ENCODE measurements around the gene NSUN6.
"Not testable (repeated sequence)": the region's sequence is repeated elsewhere in the genome, so short reads cannot be mapped to it uniquely, and the experiment has no call there.

The NSUN6 gene

DNA sequence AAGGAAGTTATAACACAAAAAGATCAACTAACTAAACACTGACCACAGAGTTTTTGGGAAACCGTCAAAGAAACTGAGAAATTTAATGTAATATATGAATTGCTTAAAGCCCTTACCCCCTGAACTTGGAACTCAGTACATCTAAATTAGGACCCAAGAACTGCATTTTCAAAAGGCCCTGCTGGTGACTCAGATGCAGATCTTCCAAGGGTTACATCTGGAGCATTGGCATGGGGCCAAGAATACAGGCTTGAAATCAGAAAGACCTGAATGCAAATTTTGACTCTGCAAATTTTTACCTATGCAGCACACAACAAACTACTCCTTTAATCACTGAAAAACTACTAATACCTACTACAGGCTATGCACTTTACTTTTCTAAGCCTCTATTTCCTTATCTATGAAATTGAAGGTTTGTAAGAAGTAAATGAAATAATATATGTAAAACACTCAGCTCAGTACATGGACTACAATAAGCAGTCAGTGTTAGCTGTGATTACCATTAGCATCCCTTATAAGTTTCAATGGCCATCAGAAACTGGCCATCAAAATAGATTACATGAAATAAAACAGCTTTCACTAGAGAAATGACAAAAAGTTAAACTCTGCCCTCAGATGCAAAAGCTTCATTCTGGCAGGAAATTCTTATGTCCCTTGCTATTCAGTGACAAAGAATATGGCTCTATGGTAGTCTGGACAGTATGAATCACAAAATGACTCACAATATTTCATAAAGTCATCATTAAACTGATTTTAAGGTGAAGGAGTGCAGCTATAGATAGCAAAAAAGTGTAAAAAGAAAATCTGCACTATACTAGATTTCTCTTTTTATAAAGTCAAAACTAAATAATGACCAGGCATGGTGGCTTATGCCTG, 43.6 kb downstream of the NSUN6 start:
- DNase-seq: no peak

- DNase-seq: no peak
Measured at GRCh38 chr10:18606051-18606695, 45.2 kb downstream of the NSUN6 start.

- DNase-seq: no peak
Measured at GRCh38 chr10:18601321-18601720, 50.1 kb downstream of the NSUN6 start.

GRCh38 chr10:18599392-18599791, 52.0 kb downstream of the NSUN6 start:
- no peak for DNase-seq

GRCh38 chr10:18594574-18595156, 56.7 kb downstream of the NSUN6 start:
- no peak for DNase-seq

GRCh38 chr10:18591141-18591540, 60.2 kb downstream of the NSUN6 start:
- DNase-seq: not testable (repeated sequence)

DNA sequence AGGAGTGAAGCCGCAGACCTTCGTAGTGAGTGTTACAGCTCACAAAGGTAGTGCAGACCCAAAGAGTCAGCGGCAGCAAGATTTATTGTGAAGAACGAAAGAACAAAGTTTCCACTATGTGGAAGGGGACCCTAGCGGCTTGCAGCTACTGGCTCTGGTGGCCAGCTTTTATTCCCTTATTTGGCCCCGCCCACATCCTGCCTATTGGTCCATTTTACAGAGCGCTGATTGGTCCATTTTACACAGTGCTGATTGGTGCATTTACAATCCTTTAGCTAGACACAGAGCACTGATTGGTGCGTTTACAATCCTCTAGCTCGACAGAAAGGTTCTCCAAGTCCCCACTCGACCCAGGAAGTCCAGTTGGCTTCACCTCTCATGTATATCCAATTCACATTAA, 64.8 kb downstream of the NSUN6 start:
- DNase-seq: not testable (repeated sequence)

DNA sequence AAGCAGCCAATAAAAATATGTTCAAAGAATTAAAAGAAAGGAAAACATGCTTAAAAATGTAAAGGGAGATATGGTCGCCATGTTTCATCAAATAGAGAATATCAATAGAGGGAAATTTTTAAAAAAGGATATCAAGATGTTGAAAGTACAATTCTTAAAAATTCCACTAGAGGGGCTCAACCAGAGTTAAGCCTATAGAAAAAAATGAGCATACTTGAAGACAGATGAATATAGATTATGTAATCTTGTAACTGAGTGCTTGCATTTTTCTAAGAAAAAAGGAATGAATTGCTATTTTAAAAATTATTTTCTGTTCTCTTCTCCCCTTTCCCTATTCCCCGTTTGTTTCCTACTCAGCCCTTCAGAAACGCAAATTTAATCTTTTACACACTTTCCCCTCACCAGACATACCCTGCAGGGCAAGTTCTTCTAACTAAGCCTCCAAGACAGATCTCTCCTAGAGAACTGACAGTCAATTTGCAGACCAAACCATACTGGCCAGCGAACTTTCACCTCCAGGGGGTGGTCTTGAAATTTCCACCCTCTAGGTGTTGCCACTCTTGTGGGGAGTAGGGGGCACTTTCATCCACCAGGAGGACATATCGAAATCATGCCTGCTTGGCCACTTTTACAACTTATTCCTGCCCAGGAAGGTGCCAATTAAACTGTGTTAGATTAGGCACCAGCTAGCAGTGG, 67.7 kb downstream of the NSUN6 start:
- no peak for DNase-seq

DNA sequence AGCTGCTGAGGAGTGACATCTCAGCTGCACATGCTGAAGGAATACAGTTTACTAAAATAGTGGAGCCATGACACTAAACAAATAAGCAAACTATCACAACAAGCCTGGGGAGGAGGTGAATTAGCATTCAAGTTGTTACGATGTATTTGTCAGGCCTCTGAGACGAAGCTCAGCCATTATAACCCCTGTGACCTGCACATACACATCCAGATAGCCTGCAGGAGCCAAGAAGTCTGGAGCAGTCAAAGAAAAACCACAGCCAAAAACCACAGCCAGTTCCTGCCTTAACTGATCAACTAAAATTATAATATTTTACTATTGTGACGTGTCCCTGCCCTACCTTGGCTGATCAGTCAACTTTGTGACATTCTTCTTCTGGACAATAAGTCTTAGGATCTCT, 68.6 kb downstream of the NSUN6 start:
- no peak for DNase-seq

- DNase-seq: no peak
Measured at GRCh38 chr10:18577823-18578685, 73.3 kb downstream of the NSUN6 start.

GRCh38 chr10:18576586-18576985, 74.8 kb downstream of the NSUN6 start:
- no peak for DNase-seq

DNA sequence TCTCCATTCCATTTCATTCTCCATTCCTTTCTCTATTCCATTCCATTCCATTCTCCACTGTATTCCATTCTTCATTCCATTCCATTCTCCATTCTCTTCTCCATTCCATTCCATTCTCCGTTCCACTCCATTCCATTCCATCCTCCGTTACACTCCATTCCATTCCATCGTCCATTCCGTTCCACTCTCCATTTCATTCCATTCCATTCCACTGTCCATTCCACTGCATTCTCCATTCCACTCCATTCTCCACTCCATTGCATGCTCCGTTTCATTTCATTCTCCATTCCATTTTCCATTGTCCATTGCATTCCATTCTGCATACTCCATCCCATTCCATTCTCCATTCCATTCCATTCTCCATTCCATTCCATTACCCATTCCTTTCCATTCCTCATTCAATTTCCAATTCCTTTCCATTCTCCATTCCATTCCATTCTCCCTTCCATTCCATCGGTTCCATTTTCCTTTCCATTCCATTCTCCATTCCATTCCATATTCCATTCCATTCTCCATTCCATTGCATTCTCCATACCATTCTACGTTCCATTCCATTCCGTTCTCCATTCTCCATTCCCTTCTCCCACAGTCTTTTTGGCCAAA, 78.3 kb downstream of the NSUN6 start:
- DNase-seq: no peak

DNA sequence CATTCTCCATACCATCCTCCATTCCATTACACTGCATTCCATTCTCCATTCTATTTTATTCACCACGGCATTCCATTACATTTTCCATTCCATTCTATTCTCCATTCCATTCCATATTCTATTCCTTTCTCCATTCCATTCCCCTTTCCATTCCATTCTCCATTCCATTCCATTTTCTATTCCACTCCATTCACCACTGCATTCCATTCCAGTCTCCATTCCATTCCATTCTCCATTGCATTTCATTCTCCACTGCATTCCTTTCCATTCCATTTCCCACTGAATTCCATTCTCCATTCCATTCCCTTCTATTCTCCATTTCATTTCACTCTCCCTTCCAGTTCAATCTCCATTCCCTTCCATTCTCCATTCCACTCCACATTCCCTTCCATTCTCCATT, 79.6 kb downstream of the NSUN6 start:
- DNase-seq: no peak

- DNase-seq: no peak
Measured at GRCh38 chr10:18571076-18571475, 80.3 kb downstream of the NSUN6 start.

DNA sequence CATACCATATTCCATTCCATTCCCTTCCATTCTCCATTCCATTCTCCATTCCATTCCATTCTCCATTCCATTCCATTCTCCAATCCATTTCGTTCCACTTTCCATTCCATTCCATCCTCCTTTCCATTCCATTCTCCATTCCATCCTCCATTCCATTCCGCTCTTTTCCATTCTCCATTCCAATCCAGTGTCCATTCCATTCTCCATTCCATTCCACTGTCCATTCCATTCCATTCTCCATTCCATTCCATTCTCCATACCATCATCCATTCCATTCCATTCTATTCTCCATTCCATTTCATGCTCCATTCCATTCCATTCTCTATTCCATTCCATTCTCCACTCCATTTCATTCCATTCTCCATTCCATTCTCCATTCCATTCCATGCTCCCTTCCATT, 81.0 kb downstream of the NSUN6 start:
- DNase-seq: not testable (repeated sequence)

- DNase-seq: no peak
Measured at GRCh38 chr10:18567343-18567856, 84.0 kb downstream of the NSUN6 start.

GRCh38 chr10:18566177-18566576, 85.2 kb downstream of the NSUN6 start:
- no peak for DNase-seq

GRCh38 chr10:18565006-18565405, 86.4 kb downstream of the NSUN6 start:
- DNase-seq: no peak

DNA sequence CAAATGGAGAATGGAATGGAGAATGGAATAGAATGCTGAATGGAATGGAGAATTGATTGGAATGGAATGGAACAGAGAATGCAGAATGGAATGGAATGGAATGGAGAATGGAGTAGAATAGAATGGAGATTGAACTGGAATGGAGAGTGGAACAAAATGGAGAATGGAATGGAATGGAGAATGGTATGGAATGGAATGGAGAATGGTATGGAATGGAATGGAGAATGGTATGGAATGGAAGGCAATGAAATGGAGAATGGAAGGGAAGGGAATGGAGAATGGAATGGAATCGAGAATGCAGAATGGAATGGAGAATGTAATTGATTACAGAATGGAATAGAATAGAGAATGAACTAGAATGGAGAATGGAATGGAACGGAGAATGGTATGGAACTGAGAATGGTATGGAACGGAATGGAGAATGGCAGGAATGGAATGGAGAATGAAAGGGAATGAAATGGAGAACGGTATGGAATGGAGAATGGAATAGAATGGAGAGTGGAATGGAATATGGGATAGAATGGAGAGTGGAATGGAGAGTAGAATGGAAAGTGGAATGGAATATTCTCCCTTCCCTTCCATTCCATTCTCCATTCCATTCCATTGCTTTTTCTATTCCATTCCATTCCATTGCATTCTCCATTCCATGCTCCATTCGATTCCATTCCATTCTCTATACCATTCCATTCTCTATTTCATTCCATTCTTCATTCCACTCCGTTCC, 88.2 kb downstream of the NSUN6 start:
- no peak for DNase-seq

- DNase-seq: no peak
Measured at GRCh38 chr10:18561861-18562551, 89.4 kb downstream of the NSUN6 start.
